ENCODE results near the gene ATP11C. TPM values are rescaled to one million over a fixed set of nuclear protein-coding genes. Genes with fewer than 3 reads are reported as not detected.
"Not testable (repeated sequence)": the region's sequence is repeated elsewhere in the genome, so short reads cannot be mapped to it uniquely, and the experiment has no call there.

The ATP11C gene
- total RNA-seq, 2 experiments from 2014 or later: 15.0 to 21.6 TPM

- H3K4me1 Mint-ChIP-seq: peaks cover 38% of the 10 kb centered on the region
- peak; percentile 33 for ATAC-seq
- H3K9me3 Mint-ChIP-seq (ENCODE audit: low read depth); DNase-seq; POLR2A ChIA-PET; H3K27ac Mint-ChIP-seq; intact Hi-C loops (cut with DNase I, micrococcal nuclease); H3K4me3 Mint-ChIP-seq; H3K36me3 Mint-ChIP-seq (ENCODE audit: low read depth); H3K27me3 Mint-ChIP-seq: not testable (repeated sequence)
- CTCF ChIA-PET: interaction anchor here (1.1 kb wide), 1 partner anchor 8 kb away, joined by 3 read pairs; no protein-coding TSS in a partner anchor
Measured at GRCh38 chrX:139921142-139921541, 11.7 kb downstream of the ATP11C start.

- H3K36me3 Mint-ChIP-seq (ENCODE audit: low read depth): peaks cover 4% of the 10 kb centered on the region
- ChIA-PET CTCF (interaction anchor here (1.1 kb wide), 1 partner anchor 9 kb away, joined by 3 read pairs; no protein-coding TSS in a partner anchor), POLR2A (no interaction called here)
- H3K27me3 Mint-ChIP-seq: no peaks in the 10 kb centered on the region
- ATAC-seq (no peak), DNase-seq (no peak)
- intact Hi-C loops (cut with DNase I, micrococcal nuclease): no loop called here
- peaks cover 32% of the 10 kb centered on the region for H3K4me1 Mint-ChIP-seq
- no peak overlapping the region for H3K27ac Mint-ChIP-seq
- no peak overlapping the region for H3K4me3 Mint-ChIP-seq
- no peaks in the 10 kb centered on the region for H3K9me3 Mint-ChIP-seq (ENCODE audit: low read depth)
Measured at GRCh38 chrX:139920316-139920715, 12.5 kb downstream of the ATP11C start.

GRCh38 chrX:139914421-139914820, 18.4 kb downstream of the ATP11C start:
- POLR2A ChIA-PET: no interaction called here
- intact Hi-C loops (cut with DNase I, micrococcal nuclease): no loop called here

GRCh38 chrX:139909712-139910111, 23.1 kb downstream of the ATP11C start:
- H3K27me3 Mint-ChIP-seq: no peaks in the 10 kb centered on the region
- peak overlapping the region; percentile 31 for H3K27ac Mint-ChIP-seq
- CTCF ChIA-PET: no interaction called here

More at GRCh38 chrX:139914421-139914820, 18.4 kb downstream of the ATP11C start:
- no peaks in the 10 kb centered on the region for H3K27me3 Mint-ChIP-seq
- no peaks in the 10 kb centered on the region for H3K9me3 Mint-ChIP-seq (ENCODE audit: low read depth)
- H3K36me3 Mint-ChIP-seq (ENCODE audit: low read depth): peaks cover 6% of the 10 kb centered on the region
- CTCF ChIA-PET: no interaction called here
- no peak for ATAC-seq
- no peak for DNase-seq
- H3K27ac Mint-ChIP-seq: no peak overlapping the region
- peaks cover 13% of the 10 kb centered on the region for H3K4me1 Mint-ChIP-seq
- no peak overlapping the region for H3K4me3 Mint-ChIP-seq

GRCh38 chrX:139907078-139907477, 25.8 kb downstream of the ATP11C start:
- DNase-seq (no peak), ATAC-seq (no peak)
- no peaks in the 10 kb centered on the region for H3K27me3 Mint-ChIP-seq
- peaks cover 30% of the 10 kb centered on the region for H3K4me1 Mint-ChIP-seq
- intact Hi-C loops (cut with DNase I, micrococcal nuclease): no loop called here
- H3K27ac Mint-ChIP-seq: no peak overlapping the region
- ChIA-PET POLR2A (no interaction called here), CTCF (no interaction called here)
- no peaks in the 10 kb centered on the region for H3K9me3 Mint-ChIP-seq (ENCODE audit: low read depth)
- no peaks in the 10 kb centered on the region for H3K36me3 Mint-ChIP-seq (ENCODE audit: low read depth)
- no peak overlapping the region for H3K4me3 Mint-ChIP-seq

More at GRCh38 chrX:139909712-139910111, 23.1 kb downstream of the ATP11C start:
- intact Hi-C loops (cut with DNase I, micrococcal nuclease): no loop called here
- DNase-seq (no peak), ATAC-seq (peak; percentile 64)
- peaks cover 6% of the 10 kb centered on the region for H3K36me3 Mint-ChIP-seq (ENCODE audit: low read depth)
- no peaks in the 10 kb centered on the region for H3K9me3 Mint-ChIP-seq (ENCODE audit: low read depth)
- no peak overlapping the region for H3K4me3 Mint-ChIP-seq
- POLR2A ChIA-PET: interaction anchor here (1.4 kb wide), 1 partner anchor 23 kb away, joined by 3 read pairs; the partner anchor contains the start of gene ATP11C
- H3K4me1 Mint-ChIP-seq: peaks cover 30% of the 10 kb centered on the region

- intact Hi-C loops (cut with DNase I, micrococcal nuclease): no loop called here
- DNase-seq: no peak
- H3K27ac Mint-ChIP-seq: no peak overlapping the region
Measured at GRCh38 chrX:139905743-139906142, 27.1 kb downstream of the ATP11C start.

GRCh38 chrX:139905051-139905450, 27.8 kb downstream of the ATP11C start:
- ChIA-PET POLR2A (no interaction called here), CTCF (no interaction called here)
- no peak for DNase-seq
- Mint-ChIP-seq H3K9me3 (ENCODE audit: low read depth) (no peaks in the 10 kb centered on the region), H3K4me3 (no peak overlapping the region), H3K4me1 (peaks cover 23% of the 10 kb centered on the region), H3K27me3 (no peaks in the 10 kb centered on the region), H3K27ac (no peak overlapping the region), H3K36me3 (ENCODE audit: low read depth) (no peaks in the 10 kb centered on the region)
- no peak for ATAC-seq
- intact Hi-C loops (cut with DNase I, micrococcal nuclease): no loop called here

More at GRCh38 chrX:139905743-139906142, 27.1 kb downstream of the ATP11C start:
- no peak for ATAC-seq
- ChIA-PET POLR2A (no interaction called here), CTCF (no interaction called here)
- H3K9me3 Mint-ChIP-seq (ENCODE audit: low read depth): no peaks in the 10 kb centered on the region
- no peaks in the 10 kb centered on the region for H3K27me3 Mint-ChIP-seq
- H3K36me3 Mint-ChIP-seq (ENCODE audit: low read depth): no peaks in the 10 kb centered on the region
- peaks cover 27% of the 10 kb centered on the region for H3K4me1 Mint-ChIP-seq
- H3K4me3 Mint-ChIP-seq: no peak overlapping the region

GRCh38 chrX:139903210-139903609, 29.6 kb downstream of the ATP11C start:
- CTCF ChIA-PET: no interaction called here
- DNase-seq (no peak), ATAC-seq (no peak)
- intact Hi-C loops (cut with DNase I, micrococcal nuclease): no loop called here
- POLR2A ChIA-PET: no interaction called here
- Mint-ChIP-seq H3K36me3 (ENCODE audit: low read depth) (no peaks in the 10 kb centered on the region), H3K27me3 (no peaks in the 10 kb centered on the region), H3K9me3 (ENCODE audit: low read depth) (no peaks in the 10 kb centered on the region), H3K4me3 (no peak overlapping the region), H3K27ac (no peak overlapping the region), H3K4me1 (peaks cover 16% of the 10 kb centered on the region)

- H3K4me3 Mint-ChIP-seq: no peak overlapping the region
- no peaks in the 10 kb centered on the region for H3K27me3 Mint-ChIP-seq
- POLR2A ChIA-PET: no interaction called here
- CTCF ChIA-PET: no interaction called here
- peaks cover 3% of the 10 kb centered on the region for H3K36me3 Mint-ChIP-seq (ENCODE audit: low read depth)
- no peak for ATAC-seq
- no peak overlapping the region for H3K27ac Mint-ChIP-seq
- intact Hi-C loops (cut with DNase I, micrococcal nuclease): no loop called here
- no peak for DNase-seq
- H3K9me3 Mint-ChIP-seq (ENCODE audit: low read depth): no peaks in the 10 kb centered on the region
- H3K4me1 Mint-ChIP-seq: peaks cover 11% of the 10 kb centered on the region
Measured at GRCh38 chrX:139902559-139902958, 30.3 kb downstream of the ATP11C start.

GRCh38 chrX:139898334-139898733, 34.5 kb downstream of the ATP11C start:
- H3K4me1 Mint-ChIP-seq: peaks cover 7% of the 10 kb centered on the region
- peaks cover 6% of the 10 kb centered on the region for H3K36me3 Mint-ChIP-seq (ENCODE audit: low read depth)
- ChIA-PET POLR2A (no interaction called here), CTCF (interaction anchor here (0.6 kb wide), 1 partner anchor 183 kb away, joined by 3 read pairs; no protein-coding TSS in a partner anchor)
- intact Hi-C loops (cut with DNase I, micrococcal nuclease): no loop called here
- H3K27ac Mint-ChIP-seq: no peak overlapping the region
- DNase-seq: no peak
- no peaks in the 10 kb centered on the region for H3K9me3 Mint-ChIP-seq (ENCODE audit: low read depth)
- no peak overlapping the region for H3K4me3 Mint-ChIP-seq
- no peak for ATAC-seq
- no peaks in the 10 kb centered on the region for H3K27me3 Mint-ChIP-seq

- POLR2A ChIA-PET: no interaction called here
- Mint-ChIP-seq H3K9me3 (ENCODE audit: low read depth) (no peaks in the 10 kb centered on the region), H3K27ac (no peak overlapping the region), H3K27me3 (no peaks in the 10 kb centered on the region), H3K4me3 (no peak overlapping the region), H3K4me1 (peaks cover 21% of the 10 kb centered on the region), H3K36me3 (ENCODE audit: low read depth) (peaks cover 7% of the 10 kb centered on the region)
- peak; percentile 53 for ATAC-seq
- no peak for DNase-seq
- intact Hi-C loops (cut with DNase I, micrococcal nuclease): no loop called here
- CTCF ChIA-PET: interaction anchor here (0.9 to 1.0 kb wide), 2 partner anchors 11 to 23 kb away, joined by 3 to 5 read pairs; no protein-coding TSS in a partner anchor
Measured at GRCh38 chrX:139892512-139892911, 40.3 kb downstream of the ATP11C start.

- no peaks in the 10 kb centered on the region for H3K27me3 Mint-ChIP-seq
- POLR2A ChIA-PET: no interaction called here
- no peaks in the 10 kb centered on the region for H3K9me3 Mint-ChIP-seq (ENCODE audit: low read depth)
- intact Hi-C loops (cut with DNase I, micrococcal nuclease): no loop called here
- H3K36me3 Mint-ChIP-seq (ENCODE audit: low read depth): peaks cover 7% of the 10 kb centered on the region
- ATAC-seq: no peak
- DNase-seq: no peak
- H3K27ac Mint-ChIP-seq: no peak overlapping the region
- H3K4me1 Mint-ChIP-seq: peaks cover 21% of the 10 kb centered on the region
- CTCF ChIA-PET: interaction anchor here (0.5 to 1.0 kb wide), 2 partner anchors 22 to 818 kb away, joined by 3 to 5 read pairs; partner anchors contain the start of gene LINC00632
- H3K4me3 Mint-ChIP-seq: no peak overlapping the region
Measured at GRCh38 chrX:139890991-139891700, 41.7 kb downstream of the ATP11C start.

Data from activated CD4-positive, alpha-beta T cell treated with anti-CD3 and anti-CD28 coated beads for 36 hours (primary cell).